ACC112 (cell line): ENCODE results near the gene TMEM117.
"Not testable (repeated sequence)": the region's sequence is repeated elsewhere in the genome, so short reads cannot be mapped to it uniquely, and the experiment has no call there.

ENCODE experiments used
- H2AFZ ChIP-seq: fragments of 200-600 bp; sonication (generic); one replicate; pipeline ENCODE4 v1.6.0; 2017; ENCODE audit warnings: antibody characterized with exemption, low read length; ENCODE audit not compliant: unreplicated experiment
- H3K27ac ChIP-seq: fragments of 200-600 bp; sonication (generic); 2 replicates; pipeline ENCODE4 v1.5.1; 2014; ENCODE audit warnings: low read depth, mild to moderate bottlenecking, antibody characterized with exemption, low read length, moderate library complexity
- H3K27me3 ChIP-seq: fragments of 200-600 bp; sonication (generic); 2 replicates; pipeline ENCODE4 v1.6.1; 2014; ENCODE audit warnings: mild to moderate bottlenecking, antibody characterized with exemption, low read length, moderate library complexity, mixed read lengths; ENCODE audit not compliant: insufficient read depth
- H3K36me3 ChIP-seq: fragments of 200-600 bp; sonication (generic); 2 replicates; pipeline ENCODE4 v1.6.1; 2016; ENCODE audit warnings: mild to moderate bottlenecking, antibody characterized with exemption, low read length, moderate library complexity, mixed read lengths; ENCODE audit not compliant: insufficient read depth
- H3K4me1 ChIP-seq: fragments of 200-600 bp; sonication (generic); one replicate; pipeline ENCODE4 v1.6.1; 2016; ENCODE audit warnings: low read length, mixed read lengths; ENCODE audit not compliant: insufficient read depth, unreplicated experiment, control insufficient read depth
- H3K4me3 ChIP-seq: fragments of 200-600 bp; sonication (generic); 2 replicates; pipeline ENCODE4 v1.5.1; 2014; ENCODE audit warnings: mild to moderate bottlenecking, low read depth, low read length
- H3K79me2 ChIP-seq: fragments of 200-600 bp; sonication (generic); one replicate; pipeline ENCODE4 v1.6.0; 2016; ENCODE audit warnings: low read length; ENCODE audit not compliant: control insufficient read depth, unreplicated experiment, insufficient read depth

TMEM117 gene

DNA sequence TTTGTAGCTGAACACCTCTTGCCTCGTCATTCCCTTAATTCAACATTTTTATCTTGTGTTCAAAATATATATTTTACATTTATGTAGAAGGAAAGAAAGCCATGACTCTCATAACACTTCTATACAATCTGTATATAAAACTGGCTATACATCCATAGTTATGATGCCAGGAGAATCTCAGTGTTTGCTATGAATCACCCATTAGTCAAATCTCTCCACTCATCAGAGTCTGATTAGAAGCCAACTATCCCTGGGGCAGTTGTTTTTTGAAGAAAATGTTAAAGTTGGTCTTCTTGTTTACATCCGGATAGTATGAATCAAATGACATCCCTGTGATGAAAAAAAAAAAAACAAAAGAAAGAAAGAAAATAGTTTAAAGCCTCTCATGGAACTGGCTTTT is 536.4 kb downstream of the TMEM117 start:
- Histone ChIP-seq H3K79me2 (no peaks in the 10 kb centered on the region), H3K27ac (no peak overlapping the region), H3K4me1 (peaks cover 7% of the 10 kb centered on the region), H3K4me3 (no peak overlapping the region), H3K27me3 (no peaks in the 10 kb centered on the region), H2AFZ (no peak overlapping the region), H3K36me3 (no peaks in the 10 kb centered on the region)

DNA sequence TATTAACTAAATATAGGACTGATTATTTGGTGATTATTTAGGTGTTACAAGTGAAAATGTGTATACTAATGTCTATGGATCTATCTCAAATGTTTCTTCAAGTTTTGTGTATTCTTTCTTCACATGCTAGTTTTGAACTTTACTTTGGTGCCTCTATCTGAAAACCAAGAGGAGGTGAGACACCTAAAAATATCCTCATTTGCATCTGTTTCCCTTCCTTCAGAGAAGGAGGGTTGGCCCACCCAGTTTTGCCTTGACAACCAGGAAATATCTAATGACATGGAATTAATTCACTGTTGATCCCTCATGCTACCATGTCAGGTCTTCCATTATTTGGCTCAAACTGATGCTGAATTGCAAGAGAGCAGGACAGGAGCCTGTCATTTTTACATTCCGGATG is 539.8 kb downstream of the TMEM117 start:
- Histone ChIP-seq H3K4me1 (peaks cover 7% of the 10 kb centered on the region), H3K79me2 (no peaks in the 10 kb centered on the region), H3K27me3 (no peaks in the 10 kb centered on the region), H2AFZ (no peak overlapping the region), H3K27ac (no peak overlapping the region), H3K36me3 (no peaks in the 10 kb centered on the region), H3K4me3 (no peak overlapping the region)

DNA sequence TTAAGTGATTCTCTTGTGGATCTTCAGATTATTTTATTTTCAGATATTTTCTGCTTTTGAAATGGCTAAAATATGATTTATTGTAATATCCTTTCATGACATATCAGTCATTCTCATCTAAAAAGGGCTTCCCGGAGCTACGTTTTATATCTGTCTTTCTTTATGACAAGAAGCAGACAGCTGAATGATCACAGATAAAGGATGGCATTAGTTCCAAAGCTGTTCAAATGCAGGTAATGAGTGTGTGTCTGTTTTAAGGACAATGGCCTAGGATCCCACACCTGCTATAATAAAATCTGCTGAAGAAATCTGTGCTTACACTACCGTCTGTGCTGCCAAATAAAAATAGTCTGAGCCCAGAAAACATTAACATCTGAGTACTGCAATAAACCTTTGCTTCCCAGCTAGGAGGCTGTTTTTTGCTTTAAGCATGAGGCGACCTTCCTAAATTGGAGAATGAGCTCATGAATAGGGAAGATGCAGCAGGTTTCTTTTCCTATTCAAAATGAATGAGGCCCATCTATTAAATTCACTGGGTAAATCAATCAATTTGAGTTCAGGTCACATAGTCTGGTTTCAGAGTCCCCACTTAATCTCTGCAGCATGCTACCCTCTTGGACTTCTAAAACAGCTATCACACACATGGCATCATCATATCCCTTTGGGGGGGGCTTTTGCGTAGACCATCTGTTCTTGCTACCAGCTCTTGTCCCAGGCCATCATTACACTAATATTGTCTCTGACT is 541.7 kb downstream of the TMEM117 start:
- H3K27ac ChIP-seq: no peak overlapping the region
- no peaks in the 10 kb centered on the region for H3K27me3 ChIP-seq
- peaks cover 2% of the 10 kb centered on the region for H3K4me1 ChIP-seq
- no peak overlapping the region for H3K4me3 ChIP-seq
- H2AFZ ChIP-seq: no peak overlapping the region
- no peaks in the 10 kb centered on the region for H3K36me3 ChIP-seq
- no peaks in the 10 kb centered on the region for H3K79me2 ChIP-seq

DNA sequence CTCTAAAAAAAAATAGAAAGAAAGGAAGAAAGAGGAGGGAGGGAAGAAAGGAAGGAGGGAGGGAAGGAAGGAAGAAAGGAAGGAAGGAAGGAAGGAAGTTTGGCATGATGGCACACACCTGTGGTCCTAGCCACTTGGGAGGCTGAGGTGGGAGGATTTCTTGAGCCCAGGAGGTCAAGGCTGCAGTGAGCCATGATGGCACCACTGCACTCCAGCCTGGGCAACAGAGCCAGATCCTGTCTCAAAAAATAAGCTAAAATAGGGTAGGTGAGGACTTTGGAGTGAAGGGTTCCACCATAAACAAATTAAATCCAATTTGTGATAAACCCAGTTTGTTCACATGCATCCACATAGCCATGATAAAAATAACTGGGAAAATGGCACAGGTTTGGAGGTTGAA is 543.2 kb downstream of the TMEM117 start:
- not testable (repeated sequence) for H3K36me3 ChIP-seq, H3K4me3 ChIP-seq, H3K79me2 ChIP-seq, H2AFZ ChIP-seq, H3K27me3 ChIP-seq, H3K27ac ChIP-seq, H3K4me1 ChIP-seq

DNA sequence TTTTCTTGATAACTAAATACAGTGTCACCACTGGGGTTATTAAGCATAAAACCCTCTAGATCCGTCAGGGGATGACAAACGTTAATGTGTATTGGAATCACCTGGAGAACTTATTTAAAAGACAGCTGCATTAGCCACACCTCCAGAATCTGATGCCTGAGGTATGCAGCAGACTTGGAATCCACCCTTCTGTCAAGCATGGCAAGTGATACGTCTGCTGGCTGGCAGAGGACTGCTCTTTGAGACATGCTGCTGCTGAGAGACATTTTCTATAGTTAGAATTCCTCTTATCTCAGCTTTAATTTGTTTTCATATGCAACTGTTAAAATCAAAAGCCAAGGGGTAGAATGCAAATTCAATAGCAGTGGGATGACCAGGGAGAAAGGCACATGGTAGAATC is 544.0 kb downstream of the TMEM117 start:
- Histone ChIP-seq H2AFZ (no peak overlapping the region), H3K27ac (no peak overlapping the region), H3K4me3 (no peak overlapping the region)

DNA sequence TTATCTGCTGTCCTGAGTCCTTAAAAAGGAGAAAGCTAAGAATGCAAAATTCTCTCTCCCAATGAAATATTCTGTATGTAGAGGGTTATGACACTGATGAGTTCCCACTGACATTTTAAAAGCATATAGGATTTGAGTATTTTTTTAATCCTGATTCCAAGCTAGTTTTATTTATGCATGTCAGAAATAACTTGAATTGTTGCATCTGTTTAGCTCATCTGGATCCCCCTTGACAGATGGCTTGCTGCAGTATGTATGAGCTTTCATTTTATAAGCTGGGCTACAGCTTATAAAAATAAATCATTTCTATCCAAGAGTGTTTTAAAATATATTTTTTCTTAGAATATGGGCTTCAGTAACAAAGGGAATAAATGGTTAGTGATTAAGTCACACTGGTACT is 545.0 kb downstream of the TMEM117 start:
- no peak overlapping the region for H2AFZ ChIP-seq
- no peak overlapping the region for H3K27ac ChIP-seq
- H3K4me3 ChIP-seq: no peak overlapping the region
- no peaks in the 10 kb centered on the region for H3K36me3 ChIP-seq
- H3K79me2 ChIP-seq: no peaks in the 10 kb centered on the region
- H3K4me1 ChIP-seq: no peaks in the 10 kb centered on the region
- no peaks in the 10 kb centered on the region for H3K27me3 ChIP-seq

More for the DNA sequence above, 544.0 kb downstream of the TMEM117 start:
- Histone ChIP-seq H3K27me3 (no peaks in the 10 kb centered on the region), H3K79me2 (no peaks in the 10 kb centered on the region), H3K36me3 (no peaks in the 10 kb centered on the region), H3K4me1 (no peaks in the 10 kb centered on the region)

DNA sequence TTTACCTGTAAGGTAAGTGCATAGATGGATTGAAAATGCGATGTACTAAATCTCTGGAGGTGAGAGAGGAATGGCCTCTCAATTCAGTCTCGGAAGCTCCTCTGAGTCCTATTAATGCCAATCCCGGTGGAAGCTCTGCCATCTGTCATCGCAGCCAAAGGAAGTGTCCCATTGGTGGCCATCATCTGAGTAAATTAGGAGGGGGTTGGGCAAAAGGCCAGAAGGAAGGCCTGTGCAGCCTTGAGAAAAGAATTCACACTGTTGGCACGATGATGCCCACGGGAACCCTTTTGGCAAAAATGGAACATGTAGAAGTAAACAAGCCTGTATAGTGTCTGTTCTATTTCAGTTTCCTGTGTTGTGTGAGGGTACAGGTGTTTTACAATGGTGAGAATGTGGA is 545.5 kb downstream of the TMEM117 start:
- no peak overlapping the region for H3K27ac ChIP-seq
- H3K36me3 ChIP-seq: no peaks in the 10 kb centered on the region
- no peaks in the 10 kb centered on the region for H3K79me2 ChIP-seq
- no peak overlapping the region for H3K4me3 ChIP-seq
- no peak overlapping the region for H2AFZ ChIP-seq
- no peaks in the 10 kb centered on the region for H3K27me3 ChIP-seq
- no peaks in the 10 kb centered on the region for H3K4me1 ChIP-seq

DNA sequence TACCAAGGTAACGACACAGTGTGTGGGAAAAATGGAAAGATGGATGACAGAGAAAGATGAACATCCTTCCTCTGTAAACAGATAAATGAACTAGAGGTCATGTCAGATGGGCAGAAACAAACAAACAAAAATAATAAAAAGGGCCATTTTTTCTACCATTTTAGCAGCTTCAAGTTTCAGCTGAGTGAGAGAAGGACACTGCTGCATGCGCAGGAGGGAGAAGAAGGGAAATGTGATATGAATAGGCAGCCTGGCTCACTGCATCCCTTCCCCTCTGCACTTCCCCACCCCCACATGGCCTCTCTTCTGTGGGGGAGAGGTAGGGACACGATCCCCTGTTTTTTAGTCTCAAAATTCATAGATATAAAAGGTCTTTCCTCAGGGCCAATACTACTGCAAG is 548.3 kb downstream of the TMEM117 start:
- Histone ChIP-seq H3K79me2 (no peaks in the 10 kb centered on the region), H2AFZ (no peak overlapping the region), H3K36me3 (no peaks in the 10 kb centered on the region), H3K4me3 (no peak overlapping the region), H3K4me1 (no peaks in the 10 kb centered on the region), H3K27ac (no peak overlapping the region), H3K27me3 (no peaks in the 10 kb centered on the region)

DNA sequence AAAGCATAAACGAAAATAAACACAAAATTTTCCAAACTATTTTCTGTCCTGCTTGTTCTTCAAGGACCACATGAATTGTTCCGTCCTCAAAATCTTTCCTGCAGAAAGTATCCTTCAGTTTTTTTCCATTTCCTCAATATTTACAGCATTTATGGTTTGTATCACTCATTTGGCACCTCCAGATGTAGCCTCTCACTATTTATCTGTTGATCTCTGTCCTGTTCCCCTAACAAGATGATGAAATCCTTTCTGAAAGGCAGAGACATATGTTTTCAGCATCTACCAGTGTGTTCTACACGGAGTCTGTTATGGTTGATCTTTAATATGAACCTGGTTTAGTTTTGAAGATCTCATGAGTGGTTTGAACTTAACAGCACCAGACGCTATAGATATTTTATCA is 550.1 kb downstream of the TMEM117 start:
- no peaks in the 10 kb centered on the region for H3K4me1 ChIP-seq
- no peak overlapping the region for H2AFZ ChIP-seq
- no peak overlapping the region for H3K4me3 ChIP-seq
- H3K36me3 ChIP-seq: no peaks in the 10 kb centered on the region
- H3K79me2 ChIP-seq: no peaks in the 10 kb centered on the region
- H3K27me3 ChIP-seq: no peaks in the 10 kb centered on the region
- no peak overlapping the region for H3K27ac ChIP-seq

DNA sequence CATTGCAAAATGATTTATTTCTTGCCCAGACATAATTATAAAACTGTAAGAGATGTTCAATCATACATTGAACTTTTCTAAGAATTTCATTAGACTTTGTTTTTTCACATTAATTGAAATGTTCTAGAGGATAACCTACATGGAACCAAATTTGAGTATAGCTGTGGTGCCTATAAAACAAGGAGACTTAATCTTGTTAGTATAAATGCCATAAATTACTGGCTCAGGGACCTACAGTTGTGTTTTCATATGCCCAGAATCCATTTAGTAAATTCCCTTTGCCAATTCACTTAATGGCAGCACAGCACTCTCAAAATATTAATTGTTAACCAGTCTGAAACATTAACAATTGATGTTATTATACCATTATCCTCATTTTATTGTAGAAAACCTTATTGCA is 551.7 kb downstream of the TMEM117 start:
- H3K4me3 ChIP-seq: no peak overlapping the region
- no peak overlapping the region for H2AFZ ChIP-seq
- H3K27me3 ChIP-seq: no peaks in the 10 kb centered on the region

DNA sequence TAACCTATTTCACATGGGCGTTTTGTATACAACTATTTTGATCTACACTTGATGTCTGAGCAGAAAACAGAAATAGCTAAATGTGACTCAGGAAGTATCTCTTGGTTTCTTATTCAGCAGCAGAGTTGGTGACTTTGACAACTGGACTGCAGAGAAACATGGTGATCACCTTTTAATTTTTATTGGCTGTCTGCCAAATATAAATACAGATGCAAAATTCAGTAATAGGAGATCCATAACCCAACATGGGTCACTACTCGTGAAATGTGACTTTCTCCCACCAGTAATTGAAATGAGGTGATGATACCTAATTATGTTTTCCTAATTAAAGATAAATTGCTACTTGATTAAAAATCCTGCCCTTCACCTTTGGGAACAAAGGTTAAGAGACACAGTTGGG is 553.2 kb downstream of the TMEM117 start:
- Histone ChIP-seq H3K27ac (no peak overlapping the region), H3K36me3 (no peaks in the 10 kb centered on the region), H3K4me3 (no peak overlapping the region), H3K79me2 (no peaks in the 10 kb centered on the region), H2AFZ (no peak overlapping the region), H3K27me3 (no peaks in the 10 kb centered on the region), H3K4me1 (no peaks in the 10 kb centered on the region)

More for the DNA sequence above, 551.7 kb downstream of the TMEM117 start:
- no peaks in the 10 kb centered on the region for H3K79me2 ChIP-seq
- no peaks in the 10 kb centered on the region for H3K4me1 ChIP-seq
- H3K36me3 ChIP-seq: no peaks in the 10 kb centered on the region
- H3K27ac ChIP-seq: no peak overlapping the region
